Right renal cortex interstitium (tissue), 3 donors: ENCODE measurements around the gene ARL1. TPM values are rescaled to one million over a fixed set of nuclear protein-coding genes. Genes with fewer than 3 reads are reported as not detected.

ENCODE experiments used
- polyA plus RNA-seq, 3 donors: library from polyadenylated mRNA; unstranded; fragments of 120-200 nt; gene quantifications; one replicate each; pipeline ENCODE4 v1.2.1, GENCODE V29; 2013; ENCODE audit not compliant: insufficient read length in 3 of 3

Gene ARL1
- polyA plus RNA-seq, 3 donors = 155 to 171 (median 157) TPM

Other genes with a start within 250 kb of the ARL1 start
- gene SLC5A8, start 197.5 kb downstream of the ARL1 start, polyA plus RNA-seq = 10 to 100 TPM; 34.0 to 44.0 (median 37.2) TPM
- 10 to 100 TPM; 17.7 to 18.9 (median 17.9) TPM for gene UTP20, start 127.7 kb downstream of the ARL1 start, polyA plus RNA-seq
- gene SPIC, start 67.6 kb upstream of the ARL1 start, polyA plus RNA-seq = not detected
- not detected for gene MYBPC1, start 187.2 kb upstream of the ARL1 start, polyA plus RNA-seq